Measurements from ENCODE around the gene DNASE2B. TPM values are rescaled to one million over a fixed set of nuclear protein-coding genes. Genes with fewer than 3 reads are reported as not detected.

Gene DNASE2B
- total RNA-seq, 1 donor from 2014 or later, result 0.34 TPM

GRCh38 chr1:84374991-84375696 lies 23.1 kb upstream of the DNASE2B start:
- no peak for DNase-seq (ENCODE audit: low spot score)

GRCh38 chr1:84376000-84376910 lies 22.0 kb upstream of the DNASE2B start:
- no peak for DNase-seq (ENCODE audit: low spot score)

- DNase-seq (ENCODE audit: low spot score), result no peak
These were observed 20.7 kb upstream of the DNASE2B start for GRCh38 chr1:84377480-84378095.

- DNase-seq (ENCODE audit: low spot score), result no peak
These were observed 19.0 kb upstream of the DNASE2B start for GRCh38 chr1:84379138-84379916.

GRCh38 chr1:84379917-84380180 lies 18.4 kb upstream of the DNASE2B start:
- DNase-seq (ENCODE audit: low spot score), result no peak

- DNase-seq (ENCODE audit: low spot score), result no peak
These were observed 16.2 kb upstream of the DNASE2B start for GRCh38 chr1:84382127-84382526.

- no peak for DNase-seq (ENCODE audit: low spot score)
These were observed 12.9 kb upstream of the DNASE2B start for GRCh38 chr1:84385347-84385746.

GRCh38 chr1:84386716-84387479 lies 11.4 kb upstream of the DNASE2B start:
- DNase-seq (ENCODE audit: low spot score), result no peak

- no peak for DNase-seq (ENCODE audit: low spot score)
These were observed 10.7 kb upstream of the DNASE2B start for GRCh38 chr1:84387480-84388163.

- DNase-seq (ENCODE audit: low spot score), result no peak
These were observed 8.1 kb upstream of the DNASE2B start for GRCh38 chr1:84390226-84390625.

GRCh38 chr1:84401156-84401555 lies 2.9 kb downstream of the DNASE2B start:
- no peak for DNase-seq (ENCODE audit: low spot score)

- DNase-seq (ENCODE audit: low spot score), result no peak
These were observed 3.8 kb downstream of the DNASE2B start for GRCh38 chr1:84402060-84402459.

GRCh38 chr1:84402501-84402900 lies 4.2 kb downstream of the DNASE2B start:
- DNase-seq (ENCODE audit: low spot score), result no peak

GRCh38 chr1:84403347-84403746 lies 5.1 kb downstream of the DNASE2B start:
- DNase-seq (ENCODE audit: low spot score), result no peak

- no peak for DNase-seq (ENCODE audit: low spot score)
These were observed 8.1 kb downstream of the DNASE2B start for GRCh38 chr1:84406346-84406861.

- DNase-seq (ENCODE audit: low spot score), result no peak
These were observed 9.2 kb downstream of the DNASE2B start for GRCh38 chr1:84407524-84407923.

GRCh38 chr1:84407958-84408422 lies 9.7 kb downstream of the DNASE2B start:
- no peak for DNase-seq (ENCODE audit: low spot score)

- DNase-seq (ENCODE audit: low spot score), result no peak
These were observed 11.6 kb downstream of the DNASE2B start for GRCh38 chr1:84409888-84410287.

GRCh38 chr1:84410328-84411095 lies 12.2 kb downstream of the DNASE2B start:
- no peak for DNase-seq (ENCODE audit: low spot score)

Data from ureter (tissue), 1 donor.